Body of pancreas (tissue), 4 donors: ENCODE data around the gene CACNB3.

Experiments used
- CTCF ChIP-seq, 7 experiments: fragments of 450-650 bp in 4 of 7; fragments of 200-600 bp in 3 of 7; sonication (generic) in 3 of 7; IDR thresholded peaks; one replicate each; pipeline ENCODE4 v1.5.1; 2016 to 2019; ENCODE audit warnings: antibody characterized with exemption in 7 of 7
- POLR2A ChIP-seq, 3 donors: fragments of 450-650 bp; IDR thresholded peaks; one replicate each; pipeline ENCODE4 v1.6.1; 2016; ENCODE audit warnings: antibody characterized with exemption in 3 of 3, mild to moderate bottlenecking in 2 of 3

DNA sequence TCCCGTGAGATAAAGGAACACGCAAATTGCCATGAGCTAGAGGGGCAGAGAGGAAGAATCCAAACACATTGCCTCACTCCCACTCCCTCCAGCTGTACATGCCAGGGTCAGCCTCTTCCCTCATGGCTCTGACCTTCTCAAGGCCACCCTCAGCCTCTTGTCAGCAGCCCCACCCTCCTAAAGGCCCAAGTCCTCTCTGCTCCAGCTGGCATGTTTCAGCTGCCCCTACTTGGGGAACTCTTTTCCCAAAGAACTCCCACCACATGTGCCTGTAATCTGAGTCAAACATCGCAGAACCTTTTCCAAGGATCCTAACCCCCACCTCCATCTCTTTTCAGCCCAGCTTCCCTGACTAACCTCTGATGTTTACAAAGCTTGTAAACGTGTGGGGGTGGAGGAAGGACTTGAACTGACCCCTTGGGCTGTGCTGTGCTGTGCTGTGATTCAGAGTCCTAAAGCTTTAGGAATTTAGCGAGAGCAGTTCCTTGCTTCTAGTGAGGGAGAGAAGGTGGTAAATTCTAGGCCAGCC lies 7.3 kb upstream of the CACNB3 start:
- no peak for TF ChIP-seq CTCF (IDR thresholded peaks at IDR 0.05)
- TF ChIP-seq POLR2A (IDR thresholded peaks at IDR 0.05): no peak
